Cardiac atrium fibroblast (primary cell): Measurements from ENCODE around the gene TOM1L2. TPM values are rescaled to one million over a fixed set of nuclear protein-coding genes. Genes with fewer than 3 reads are reported as not detected.

Source experiments
- total RNA-seq: library from RNA; depleted of rRNA; stranded (reverse); fragments of >200 nt; gene quantifications from 2 replicates; pipeline ENCODE4 v1.2.3, GENCODE V29; 2015

Gene TOM1L2
- total RNA-seq = 32.9 and 35.2 TPM in 2 replicates

GRCh38 chr17:17972126-17972951, at the start of gene TOM1L2, which contains the start of gene DRC3:
TSS of gene TOM1L2 (minus strand) at chr17:17972400. CDS start at chr17:17972313, 87 bp downstream.
TSS of gene DRC3 (plus strand) at chr17:17972862. CDS start at chr17:17977599, 4,737 bp downstream.

DNA sequence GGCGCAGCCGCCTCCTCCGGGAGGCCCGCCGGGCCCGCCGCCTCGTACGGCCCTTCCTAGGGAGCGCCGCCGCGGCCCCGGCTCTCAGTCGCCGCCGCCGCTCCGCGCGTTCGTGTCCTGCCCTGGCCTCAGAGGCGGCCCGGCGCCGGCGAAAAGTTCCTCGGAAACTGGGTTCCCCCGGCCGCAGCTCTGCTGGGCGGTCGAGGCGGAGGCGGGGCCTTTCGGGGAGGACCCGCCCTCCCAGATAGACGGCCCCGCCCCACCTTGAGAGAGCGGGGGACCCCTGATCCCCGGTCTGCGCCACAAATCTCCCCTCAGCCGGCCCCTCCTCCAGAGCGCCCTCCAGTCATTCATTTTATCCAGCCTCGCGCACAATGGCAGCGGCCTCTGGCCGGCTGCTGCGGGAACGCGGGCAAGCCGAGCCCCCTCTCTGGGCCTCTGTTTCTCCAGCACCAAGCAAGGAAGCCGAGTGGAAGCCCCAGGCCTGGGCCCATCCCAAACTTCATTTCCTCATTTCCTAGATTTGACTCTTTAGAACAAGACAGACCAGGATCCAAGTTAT, 135.3 kb downstream of the TOM1L2 start, which contains the start of gene SREBF1:
Gene SREBF1 (minus strand): TSS at position 169 of the 562 bp plus-strand sequence. CDS start 169 bp downstream, outside the sequence.

Other genes with a start within 250 kb of the TOM1L2 start
- gene SREBF1, start 135.4 kb downstream of the TOM1L2 start, total RNA-seq = 89.4 and 113 TPM in 2 replicates
- gene DRC3, start 462 bp upstream of the TOM1L2 start, total RNA-seq = 0.65 TPM in 1 of 2 replicates, not detected in the other
- 17.5 and 32.7 TPM in 2 replicates for gene ATPAF2, start 66.8 kb upstream of the TOM1L2 start, total RNA-seq
- gene GID4, start 67.0 kb upstream of the TOM1L2 start, total RNA-seq = 6.0 and 9.2 TPM in 2 replicates
- gene DRG2, start 115.5 kb upstream of the TOM1L2 start, total RNA-seq = 36.9 and 45.3 TPM in 2 replicates
- 0.49 and 0.72 TPM in 2 replicates for gene MYO15A, start 136.4 kb upstream of the TOM1L2 start, total RNA-seq
- 100 and 125 TPM in 2 replicates for gene ALKBH5, start 211.4 kb upstream of the TOM1L2 start, total RNA-seq